HepG2 (cell line): Measurements from ENCODE around the gene TTC28.

Source experiments
- CEBPB ChIP-seq: IDR thresholded peaks from 2 replicates; pipeline ENCODE4 v1.6.1; 2011; ENCODE audit warnings: low read depth, low read length, improper control_type of control experiment, borderline replicate concordance
- CHD4 ChIP-seq: fragments of 200-600 bp; sonication (generic); IDR thresholded peaks from 2 replicates; pipeline ENCODE4 v1.7.0; 2017; ENCODE audit warnings: mild to moderate bottlenecking, low read length, borderline replicate concordance
- MZF1 ChIP-seq: sonication (generic); formaldehyde crosslinking; IDR thresholded peaks from 2 replicates; pipeline ENCODE4 v1.8.1; 2023; ENCODE audit warnings: mild to moderate bottlenecking, missing genetic modification reagents, borderline replicate concordance
- SIX4 ChIP-seq: sonication (generic); formaldehyde crosslinking; IDR thresholded peaks from 2 replicates; pipeline ENCODE4 v1.4.0; 2020; ENCODE audit warnings: missing genetic modification reagents
- SNAPC5 ChIP-seq: sonication (generic); formaldehyde crosslinking; IDR thresholded peaks from 2 replicates; pipeline ENCODE4 v1.8.1; 2023; ENCODE audit warnings: mild to moderate bottlenecking, missing genetic modification reagents, borderline replicate concordance
- SP1 ChIP-seq, 2 experiments: fragments of 450-650 bp in 1 of 2; sonication (generic) in 1 of 2; formaldehyde crosslinking in 1 of 2; IDR thresholded peaks; 2 replicates each; pipeline versions ENCODE4 v1.4.0 to v1.6.1; 2016 to 2020; ENCODE audit warnings: missing genetic modification reagents in 1 of 2
- TBL1XR1 ChIP-seq: fragments of 150-350 bp; IDR thresholded peaks from 2 replicates; pipeline ENCODE4 v1.6.1; 2014; ENCODE audit warnings: borderline replicate concordance, low read length; ENCODE audit not compliant: partially characterized antibody
- ZBTB20 ChIP-seq: sonication (generic); formaldehyde crosslinking; IDR thresholded peaks from 2 replicates; pipeline ENCODE4 v1.8.1; 2023; ENCODE audit warnings: missing genetic modification reagents, low read depth, mild to moderate bottlenecking, borderline replicate concordance
- ZNF460 ChIP-seq: sonication (generic); formaldehyde crosslinking; IDR thresholded peaks from 2 replicates; pipeline ENCODE4 v1.5.1; 2020; ENCODE audit warnings: missing genetic modification reagents, mild to moderate bottlenecking, borderline replicate concordance
- TF ChIP-seq, protein P1 (sequence below): sonication (generic); formaldehyde crosslinking; IDR thresholded peaks from 2 replicates; pipeline ENCODE4 v1.4.0; 2020; ENCODE audit warnings: missing genetic modification reagents

- TF ChIP-seq CHD4 (no peak), MZF1 (CRISPR knock-in tag) (no peak), TBL1XR1 (no peak), CEBPB (no peak), SIX4 (no peak), SP1 (IDR thresholded peaks at IDR 0.05) (no peak), SP1 (CRISPR knock-in tag; IDR thresholded peaks at IDR 0.05) (no peak), ZBTB20 (CRISPR knock-in tag) (no peak), SNAPC5 (CRISPR knock-in tag) (no peak), ZNF460 (CRISPR knock-in tag) (no peak)
- TF ChIP-seq, protein P1, sequence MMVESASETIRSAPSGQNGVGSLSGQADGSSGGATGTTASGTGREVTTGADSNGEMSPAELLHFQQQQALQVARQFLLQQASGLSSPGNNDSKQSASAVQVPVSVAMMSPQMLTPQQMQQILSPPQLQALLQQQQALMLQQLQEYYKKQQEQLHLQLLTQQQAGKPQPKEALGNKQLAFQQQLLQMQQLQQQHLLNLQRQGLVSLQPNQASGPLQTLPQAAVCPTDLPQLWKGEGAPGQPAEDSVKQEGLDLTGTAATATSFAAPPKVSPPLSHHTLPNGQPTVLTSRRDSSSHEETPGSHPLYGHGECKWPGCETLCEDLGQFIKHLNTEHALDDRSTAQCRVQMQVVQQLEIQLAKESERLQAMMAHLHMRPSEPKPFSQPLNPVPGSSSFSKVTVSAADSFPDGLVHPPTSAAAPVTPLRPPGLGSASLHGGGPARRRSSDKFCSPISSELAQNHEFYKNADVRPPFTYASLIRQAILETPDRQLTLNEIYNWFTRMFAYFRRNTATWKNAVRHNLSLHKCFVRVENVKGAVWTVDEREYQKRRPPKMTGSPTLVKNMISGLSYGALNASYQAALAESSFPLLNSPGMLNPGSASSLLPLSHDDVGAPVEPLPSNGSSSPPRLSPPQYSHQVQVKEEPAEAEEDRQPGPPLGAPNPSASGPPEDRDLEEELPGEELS (CRISPR knock-in tag), result no peak
Measured at GRCh38 chr22:28155808-28156207, 523.8 kb downstream of the TTC28 start.
